Coronary artery (tissue), 2 donors: ENCODE results near the gene RNPEP.

Experiments used
- DNase-seq: peaks from one replicate; pipeline ENCODE4 v3.0.0-alpha.2; 2017; ENCODE audit warnings: low spot score
- H3K27ac ChIP-seq, 2 donors: fragments of 200-600 bp; sonication (generic); one replicate each; pipeline ENCODE4 v1.5.1; 2016 to 2019
- H3K4me3 ChIP-seq: fragments of 200-600 bp; sonication (generic); 2 replicates; pipeline ENCODE4 v1.5.1; 2016; ENCODE audit warnings: mild to moderate bottlenecking, moderate library complexity
- CTCF ChIP-seq: fragments of 200-600 bp; sonication (generic); IDR thresholded peaks from one replicate; pipeline ENCODE4 v1.5.1; 2019; ENCODE audit warnings: antibody characterized with exemption

The RNPEP gene

GRCh38 chr1:202004711-202005110, 22.3 kb downstream of the RNPEP start:
- no peak overlapping the region for H3K4me3 ChIP-seq
- H3K27ac ChIP-seq, result no peak overlapping the region
- no peak for TF ChIP-seq CTCF
- DNase-seq, result no peak

- DNase-seq, result no peak
- no peak for TF ChIP-seq CTCF
- H3K27ac ChIP-seq, result no peak overlapping the region
- no peak overlapping the region for H3K4me3 ChIP-seq
These were observed 23.5 kb downstream of the RNPEP start for GRCh38 chr1:202005958-202006357.

- H3K27ac ChIP-seq, result no peak overlapping the region
- no peak for DNase-seq
These were observed 24.9 kb downstream of the RNPEP start for GRCh38 chr1:202007304-202007703.

GRCh38 chr1:202007805-202008489, 25.5 kb downstream of the RNPEP start:
- no peak for TF ChIP-seq CTCF
- no peak overlapping the region for H3K27ac ChIP-seq
- no peak for DNase-seq
- H3K4me3 ChIP-seq, result no peak overlapping the region

More at GRCh38 chr1:202007304-202007703, 24.9 kb downstream of the RNPEP start:
- H3K4me3 ChIP-seq, result no peak overlapping the region
- no peak for TF ChIP-seq CTCF

GRCh38 chr1:202009326-202010179, 27.1 kb downstream of the RNPEP start:
- Histone ChIP-seq H3K27ac (no peak overlapping the region), H3K4me3 (no peak overlapping the region)
- DNase-seq, result no peak
- peak; percentile 85 for TF ChIP-seq CTCF

GRCh38 chr1:202010180-202011015, 27.9 kb downstream of the RNPEP start, which contains the start of gene ELF3:
Gene ELF3, plus strand, starts transcription at chr1:202010587. Its CDS starts 550 bp downstream, at chr1:202011137.
- Histone ChIP-seq H3K4me3 (no peak within 1 kb of the TSS), H3K27ac (no peak within 1 kb of the TSS)
- TF ChIP-seq CTCF, result no peak
- DNase-seq, result no peak
